IPS DF 6.9 (cell line): ENCODE measurements around the gene PLXNA4.

ENCODE experiments used
- DNase-seq: peaks from one replicate; pipeline ENCODE4 v3.0.0-alpha.2; 2013; ENCODE audit warnings: low read depth, low spot score
- H3K27ac ChIP-seq: one replicate; pipeline ENCODE4 v1.5.1; 2013; ENCODE audit warnings: low read length, control low read depth
- H3K27me3 ChIP-seq: 2 replicates; pipeline ENCODE4 v1.6.1; 2013; ENCODE audit warnings: mild to moderate bottlenecking, low read length; ENCODE audit not compliant: control insufficient read depth, insufficient read depth
- H3K36me3 ChIP-seq: 2 replicates; pipeline ENCODE4 v1.6.1; 2013; ENCODE audit warnings: low read length; ENCODE audit not compliant: control insufficient read depth, insufficient read depth
- H3K4me1 ChIP-seq: 2 replicates; pipeline ENCODE4 v1.6.1; 2013; ENCODE audit warnings: low read length; ENCODE audit not compliant: control insufficient read depth, insufficient read depth
- H3K4me3 ChIP-seq: 2 replicates; pipeline ENCODE4 v1.5.1; 2013; ENCODE audit warnings: mild to moderate bottlenecking, low read length
- H3K9me3 ChIP-seq: 2 replicates; pipeline ENCODE4 v1.6.1; 2013; ENCODE audit warnings: low read length, inconsistent platforms; ENCODE audit not compliant: control insufficient read depth, insufficient read depth
- WGBS: extraction: QIAGEN DNeasy Blood & Tissue Kit; methylation state at CpG from one replicate; pipeline ENCODE4 v1.1.7; 2013; ENCODE audit warnings: mixed read lengths, missing lambda C conversion rate; ENCODE audit not compliant: insufficient read length, insufficient coverage; 5-methylcytosine and 5-hydroxymethylcytosine counted together

Gene PLXNA4

GRCh38 chr7:132092106-132092505 is 484.2 kb downstream of the PLXNA4 start:
- no peaks in the 10 kb centered on the region for H3K9me3 ChIP-seq
- H3K27ac ChIP-seq: no peak overlapping the region
- WGBS: no CpG with 5 or more reads among the region's 4 CpGs
- no peaks in the 10 kb centered on the region for H3K4me1 ChIP-seq
- H3K27me3 ChIP-seq: no peaks in the 10 kb centered on the region
- no peak for DNase-seq
- no peak overlapping the region for H3K4me3 ChIP-seq
- H3K36me3 ChIP-seq: no peaks in the 10 kb centered on the region

- DNase-seq: no peak
- WGBS: no CpG with 5 or more reads among the region's 1 CpG
- Histone ChIP-seq H3K9me3 (no peaks in the 10 kb centered on the region), H3K36me3 (no peaks in the 10 kb centered on the region), H3K27ac (no peak overlapping the region), H3K27me3 (no peaks in the 10 kb centered on the region), H3K4me1 (no peaks in the 10 kb centered on the region), H3K4me3 (no peak overlapping the region)
Measured at GRCh38 chr7:132091706-132092105, 484.6 kb downstream of the PLXNA4 start.

DNA sequence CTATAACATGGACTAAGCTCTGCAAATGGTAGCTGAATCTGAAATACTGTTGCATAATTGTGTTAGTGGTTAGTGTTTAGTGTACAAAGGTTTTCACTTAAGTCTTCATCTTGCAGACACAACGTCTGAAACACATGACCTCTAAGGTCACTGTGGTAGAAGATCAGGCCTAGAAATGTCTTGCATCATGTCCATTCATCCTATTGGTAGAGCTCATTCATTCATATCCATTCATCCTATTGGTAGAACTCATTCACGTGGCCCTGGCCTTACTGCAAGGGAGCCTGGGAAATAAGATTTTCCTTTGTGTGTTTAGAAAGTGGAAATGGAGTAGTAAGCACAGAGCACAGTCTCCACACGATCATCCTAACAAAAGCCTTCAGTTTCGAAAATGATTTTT is 485.8 kb downstream of the PLXNA4 start:
- Histone ChIP-seq H3K4me1 (no peaks in the 10 kb centered on the region), H3K9me3 (no peaks in the 10 kb centered on the region), H3K36me3 (no peaks in the 10 kb centered on the region), H3K27me3 (no peaks in the 10 kb centered on the region), H3K27ac (no peak overlapping the region), H3K4me3 (no peak overlapping the region)
- DNase-seq: no peak
- no CpG with 5 or more reads among the region's 4 CpGs for WGBS

- Histone ChIP-seq H3K4me1 (no peaks in the 10 kb centered on the region), H3K36me3 (no peaks in the 10 kb centered on the region), H3K27me3 (no peaks in the 10 kb centered on the region), H3K27ac (no peak overlapping the region), H3K9me3 (no peaks in the 10 kb centered on the region), H3K4me3 (no peak overlapping the region)
- no peak for DNase-seq
- no CpG with 5 or more reads among the region's 3 CpGs for WGBS
Measured at GRCh38 chr7:132089356-132089755, 486.9 kb downstream of the PLXNA4 start.

- Histone ChIP-seq H3K27ac (no peak overlapping the region), H3K36me3 (no peaks in the 10 kb centered on the region), H3K9me3 (no peaks in the 10 kb centered on the region), H3K4me1 (no peaks in the 10 kb centered on the region), H3K4me3 (no peak overlapping the region), H3K27me3 (no peaks in the 10 kb centered on the region)
- no CpG with 5 or more reads among the region's 2 CpGs for WGBS
- no peak for DNase-seq
Measured at GRCh38 chr7:132087421-132087820, 488.8 kb downstream of the PLXNA4 start.

DNA sequence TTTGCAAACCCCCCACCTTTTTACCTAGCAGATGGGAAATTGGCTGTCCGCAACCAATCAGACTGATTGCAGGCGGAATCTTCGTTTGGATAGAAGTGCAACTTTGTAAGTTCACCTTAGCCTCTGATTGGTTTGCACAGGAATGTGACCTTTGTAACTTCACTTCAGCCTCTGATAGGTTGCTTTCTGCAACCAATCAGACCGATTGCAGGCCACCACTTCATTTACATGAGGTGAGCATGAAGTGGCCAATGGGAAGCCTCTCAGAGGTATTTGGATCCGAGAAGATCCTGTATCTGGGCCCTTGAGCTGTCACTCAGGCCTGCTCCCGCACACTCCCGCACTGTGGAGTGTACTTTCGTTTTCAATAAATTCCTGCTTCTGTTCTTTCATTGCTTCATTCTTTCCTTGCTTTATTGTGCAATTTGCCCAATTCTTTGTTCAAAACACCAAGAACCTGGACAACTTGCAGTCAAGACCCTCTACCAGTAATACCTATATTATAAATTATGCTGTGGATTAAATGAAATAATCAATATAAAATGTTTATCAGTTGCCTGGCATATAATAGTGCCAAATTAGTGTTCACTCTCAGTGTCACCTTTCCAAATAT is 491.4 kb downstream of the PLXNA4 start:
- WGBS: no CpG with 5 or more reads among the region's 8 CpGs
- H3K27me3 ChIP-seq: no peaks in the 10 kb centered on the region
- H3K4me1 ChIP-seq: no peaks in the 10 kb centered on the region
- no peak overlapping the region for H3K27ac ChIP-seq
- no peak overlapping the region for H3K4me3 ChIP-seq
- no peaks in the 10 kb centered on the region for H3K9me3 ChIP-seq
- H3K36me3 ChIP-seq: no peaks in the 10 kb centered on the region
- DNase-seq: no peak

DNA sequence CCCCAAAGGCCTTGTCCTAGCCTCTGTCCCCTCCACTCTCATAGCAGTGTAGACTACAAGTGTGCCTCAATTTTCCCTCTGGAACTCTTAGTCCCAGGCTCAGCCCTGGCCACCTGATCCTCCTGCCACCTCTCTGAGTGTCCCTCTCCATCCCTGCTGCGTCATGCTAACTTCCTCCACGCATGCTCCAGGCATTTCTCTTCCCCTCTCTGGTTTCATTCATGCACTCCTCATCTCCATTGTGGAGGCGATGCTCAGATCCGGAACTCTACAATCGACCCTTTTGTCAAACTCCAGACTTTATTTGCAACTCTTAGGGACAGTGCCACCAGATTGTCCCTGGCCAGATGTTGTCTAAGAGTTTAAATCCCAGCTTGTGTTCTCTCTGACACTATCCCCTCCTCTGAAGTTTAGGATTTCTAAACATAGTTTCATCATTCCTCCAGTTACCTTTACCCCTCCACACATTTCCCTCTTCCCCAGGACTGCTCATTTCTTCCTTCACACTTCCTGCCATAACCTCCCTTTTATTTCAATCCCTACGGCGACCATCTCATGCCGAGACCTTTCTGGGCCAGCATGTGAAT is 492.6 kb downstream of the PLXNA4 start:
- Histone ChIP-seq H3K27ac (no peak overlapping the region), H3K4me3 (no peak overlapping the region), H3K9me3 (no peaks in the 10 kb centered on the region), H3K27me3 (no peaks in the 10 kb centered on the region), H3K36me3 (no peaks in the 10 kb centered on the region), H3K4me1 (no peaks in the 10 kb centered on the region)
- no peak for DNase-seq
- WGBS: no CpG with 5 or more reads among the region's 8 CpGs

- no CpG with 5 or more reads among the region's 10 CpGs for WGBS
- no peak overlapping the region for H3K27ac ChIP-seq
- H3K4me3 ChIP-seq: no peak overlapping the region
- H3K4me1 ChIP-seq: no peaks in the 10 kb centered on the region
- H3K36me3 ChIP-seq: no peaks in the 10 kb centered on the region
- H3K9me3 ChIP-seq: no peaks in the 10 kb centered on the region
- no peak for DNase-seq
- H3K27me3 ChIP-seq: no peaks in the 10 kb centered on the region
Measured at GRCh38 chr7:132083126-132083525, 493.1 kb downstream of the PLXNA4 start.

DNA sequence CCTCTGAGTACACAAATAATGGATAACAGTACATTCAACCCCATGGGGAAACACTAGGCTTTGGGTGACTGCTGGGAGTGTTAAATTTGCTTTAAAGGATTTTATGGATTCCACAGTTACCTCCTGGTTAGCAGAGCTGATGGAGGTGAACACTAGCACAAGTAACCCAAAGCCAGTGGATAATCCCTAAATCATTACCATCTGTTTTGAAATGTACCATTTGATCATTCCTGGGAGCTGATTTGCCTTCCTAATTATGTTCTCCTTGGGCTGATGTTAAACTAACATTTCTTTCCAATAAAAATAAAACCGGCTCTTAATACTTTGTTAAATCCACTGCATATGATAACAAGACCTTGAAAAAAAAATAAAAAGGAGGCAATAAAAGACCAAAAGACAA is 493.9 kb downstream of the PLXNA4 start:
- whole genome bisulfite sequencing: no CpG with 5 or more reads among the region's 1 CpG
- no peaks in the 10 kb centered on the region for H3K9me3 ChIP-seq

GRCh38 chr7:132081686-132082085 is 494.6 kb downstream of the PLXNA4 start:
- H3K4me3 ChIP-seq: no peak overlapping the region
- H3K4me1 ChIP-seq: no peaks in the 10 kb centered on the region
- H3K9me3 ChIP-seq: no peaks in the 10 kb centered on the region
- no CpG with 5 or more reads among the region's 2 CpGs for WGBS
- no peak for DNase-seq
- no peak overlapping the region for H3K27ac ChIP-seq
- H3K27me3 ChIP-seq: no peaks in the 10 kb centered on the region
- no peaks in the 10 kb centered on the region for H3K36me3 ChIP-seq

More for the DNA sequence above, 493.9 kb downstream of the PLXNA4 start:
- no peaks in the 10 kb centered on the region for H3K27me3 ChIP-seq
- H3K36me3 ChIP-seq: no peaks in the 10 kb centered on the region
- H3K27ac ChIP-seq: no peak overlapping the region
- H3K4me3 ChIP-seq: no peak overlapping the region
- no peak for DNase-seq
- no peaks in the 10 kb centered on the region for H3K4me1 ChIP-seq
